ENCODE measurements around the gene KIF12.

- TF ChIP-seq PAX5 (IDR thresholded peaks at IDR 0.05; ENCODE audit: insufficient read depth, low read length, severe bottlenecking), result no peak
- no peak for TF ChIP-seq POLR2AphosphoS5 (IDR thresholded peaks at IDR 0.05; ENCODE audit: low read depth, low read length)
These were observed 9.8 kb downstream of the KIF12 start for GRCh38 chr9:114089206-114089840.

All from GM12891 (cell line).